ENCODE measurements around the gene MMP28.

Gene MMP28

DNA sequence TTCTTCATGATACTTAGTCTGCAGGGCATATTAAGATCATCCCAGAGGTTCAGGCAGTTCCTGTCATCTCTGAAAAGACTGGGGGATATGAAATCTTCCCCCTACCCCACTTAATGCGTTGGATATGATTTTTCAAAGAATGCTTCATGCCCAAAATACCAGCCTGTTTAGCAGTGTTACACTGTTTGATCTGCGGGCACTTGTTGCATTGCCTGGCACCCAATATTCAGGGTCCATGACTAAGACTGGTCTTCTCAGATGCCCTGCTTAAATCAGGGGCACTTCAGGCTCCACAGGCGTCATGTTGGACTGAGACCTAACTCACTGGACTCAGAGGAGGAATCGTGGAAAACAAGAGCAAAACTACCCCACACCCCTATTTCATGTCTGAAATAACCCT, 70.4 kb downstream of the MMP28 start:
- no peak for DNase-seq (ENCODE audit: low read depth)

DNA sequence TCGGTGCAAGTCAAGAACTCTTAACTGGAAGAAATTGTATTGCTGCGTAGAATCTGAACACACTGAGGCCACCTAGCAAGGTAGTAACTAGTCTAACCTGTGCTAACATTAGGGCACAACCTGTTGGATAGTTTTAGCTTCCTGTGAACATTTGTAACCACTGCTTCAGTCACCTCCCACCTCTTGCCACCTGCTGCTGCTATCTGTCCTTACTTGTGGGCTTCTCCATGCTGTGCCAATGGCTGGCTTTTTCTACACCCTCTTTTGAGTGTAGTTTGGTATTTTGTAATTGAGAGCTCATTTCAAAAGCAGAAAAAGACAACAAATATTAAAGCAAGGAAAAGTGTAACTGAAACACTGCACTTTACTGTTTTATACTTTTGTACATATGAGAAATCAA, 71.7 kb downstream of the MMP28 start:
- no peak for DNase-seq (ENCODE audit: low read depth)

DNA sequence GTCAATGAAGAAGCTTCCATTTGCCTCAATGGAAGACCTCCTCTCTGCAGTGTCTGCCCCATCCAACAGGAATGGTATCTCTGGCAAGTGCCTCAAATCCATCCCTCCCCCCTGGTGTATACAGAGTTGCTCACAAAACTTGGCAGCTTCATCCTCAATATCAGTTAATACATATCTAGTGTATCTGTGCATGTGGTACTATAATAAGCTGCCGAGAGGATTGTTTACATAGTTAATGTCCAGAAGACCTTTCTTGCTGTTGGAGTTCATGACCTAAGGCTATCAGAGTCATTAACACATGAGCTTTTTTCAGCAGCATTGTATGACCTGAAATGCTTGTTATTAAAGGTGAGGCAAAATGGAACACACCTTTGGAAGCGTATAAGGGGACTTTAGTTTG, 78.0 kb downstream of the MMP28 start:
- no peak for DNase-seq (ENCODE audit: low read depth)

- DNase-seq (ENCODE audit: low read depth), result no peak
Observed at GRCh38 chr17:35716897-35717465, 78.5 kb downstream of the MMP28 start.

DNA sequence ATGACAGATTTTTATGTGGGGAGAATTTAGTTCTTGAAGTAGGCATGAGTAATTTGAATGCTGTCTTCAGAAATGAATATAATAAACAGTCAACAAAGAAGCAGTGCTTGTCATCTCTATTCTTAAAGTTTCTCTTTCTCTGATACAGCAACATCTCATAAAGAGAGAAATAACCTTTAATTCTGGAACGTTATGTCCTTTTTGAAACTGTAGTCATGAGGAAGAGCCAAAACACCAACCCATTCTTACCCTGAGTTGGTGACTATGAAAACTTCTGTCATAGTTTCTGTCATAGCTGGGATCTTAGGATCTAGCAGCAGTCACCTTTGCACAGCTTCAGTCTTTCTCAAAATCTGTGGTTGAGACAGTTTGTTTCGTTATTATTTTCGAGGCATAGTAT, 79.3 kb downstream of the MMP28 start:
- DNase-seq (ENCODE audit: low read depth), result no peak

Measured in activated gamma-delta T cell treated with anti-CD3 and anti-CD28 coated beads, Interleukin-2, amount 50 U/mL, for 16 hours (primary cell).